ENCODE results near the gene HAGHL.

HAGHL gene, protein sequence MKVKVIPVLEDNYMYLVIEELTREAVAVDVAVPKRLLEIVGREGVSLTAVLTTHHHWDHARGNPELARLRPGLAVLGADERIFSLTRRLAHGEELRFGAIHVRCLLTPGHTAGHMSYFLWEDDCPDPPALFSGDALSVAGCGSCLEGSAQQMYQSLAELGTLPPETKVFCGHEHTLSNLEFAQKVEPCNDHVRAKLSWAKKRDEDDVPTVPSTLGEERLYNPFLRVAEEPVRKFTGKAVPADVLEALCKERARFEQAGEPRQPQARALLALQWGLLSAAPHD
- 4.0 to 42.5 (median 18.2) reads per million in 18 experiments for total RNA-seq

DNA sequence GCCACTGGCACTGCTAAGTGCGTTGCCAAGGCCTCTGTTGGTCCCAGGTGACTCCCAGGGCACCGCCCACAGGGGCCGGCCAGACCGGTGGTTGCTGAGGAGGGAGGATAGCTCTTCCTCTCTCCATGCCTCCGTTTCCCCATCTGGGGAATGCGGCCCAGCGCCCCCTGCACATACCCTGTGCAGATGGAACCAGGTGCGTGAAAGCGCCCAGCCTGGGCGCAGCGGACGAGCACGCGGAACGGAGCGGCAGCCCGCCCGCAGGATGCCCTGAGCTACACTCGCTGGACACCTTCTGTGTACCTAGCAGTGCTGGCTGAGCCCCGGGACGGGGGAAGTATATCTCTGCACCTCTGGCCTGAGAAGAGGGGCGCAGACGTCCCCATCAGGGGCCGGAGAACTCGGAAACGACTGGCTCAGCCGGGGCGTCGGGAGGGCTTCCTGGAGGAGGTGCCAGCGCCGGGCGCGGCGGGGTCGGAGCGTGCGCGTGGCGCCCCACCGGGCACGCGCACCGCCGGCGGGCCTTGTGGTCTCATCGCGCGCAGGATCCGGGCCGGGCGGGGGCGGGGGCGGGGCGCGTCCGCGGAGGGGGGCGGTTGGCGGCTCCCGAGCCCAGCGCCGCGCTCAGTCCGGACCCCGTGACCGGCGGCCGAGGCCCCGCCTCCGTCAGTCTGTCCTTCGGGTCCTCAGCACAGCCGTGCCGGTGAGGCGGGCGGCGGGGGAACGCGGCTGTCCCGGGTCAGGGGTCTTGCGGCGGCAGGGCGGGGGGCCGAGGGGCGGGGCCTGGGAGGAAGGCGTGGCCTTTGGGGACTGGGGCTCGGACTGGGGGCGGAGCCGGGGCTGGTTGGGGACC, at the start of gene HAGHL, which contains the start of gene CCDC78:
HAGHL (plus strand) TSS at position 669 of the 853 bp plus-strand sequence. CDS start 404 bp downstream, outside the sequence.
CCDC78 (minus strand) TSS at position 6 of the 853 bp plus-strand sequence. CDS start 76 bp downstream, outside the sequence.
- peak; percentile 45 to 73 for DNase-seq

DNA sequence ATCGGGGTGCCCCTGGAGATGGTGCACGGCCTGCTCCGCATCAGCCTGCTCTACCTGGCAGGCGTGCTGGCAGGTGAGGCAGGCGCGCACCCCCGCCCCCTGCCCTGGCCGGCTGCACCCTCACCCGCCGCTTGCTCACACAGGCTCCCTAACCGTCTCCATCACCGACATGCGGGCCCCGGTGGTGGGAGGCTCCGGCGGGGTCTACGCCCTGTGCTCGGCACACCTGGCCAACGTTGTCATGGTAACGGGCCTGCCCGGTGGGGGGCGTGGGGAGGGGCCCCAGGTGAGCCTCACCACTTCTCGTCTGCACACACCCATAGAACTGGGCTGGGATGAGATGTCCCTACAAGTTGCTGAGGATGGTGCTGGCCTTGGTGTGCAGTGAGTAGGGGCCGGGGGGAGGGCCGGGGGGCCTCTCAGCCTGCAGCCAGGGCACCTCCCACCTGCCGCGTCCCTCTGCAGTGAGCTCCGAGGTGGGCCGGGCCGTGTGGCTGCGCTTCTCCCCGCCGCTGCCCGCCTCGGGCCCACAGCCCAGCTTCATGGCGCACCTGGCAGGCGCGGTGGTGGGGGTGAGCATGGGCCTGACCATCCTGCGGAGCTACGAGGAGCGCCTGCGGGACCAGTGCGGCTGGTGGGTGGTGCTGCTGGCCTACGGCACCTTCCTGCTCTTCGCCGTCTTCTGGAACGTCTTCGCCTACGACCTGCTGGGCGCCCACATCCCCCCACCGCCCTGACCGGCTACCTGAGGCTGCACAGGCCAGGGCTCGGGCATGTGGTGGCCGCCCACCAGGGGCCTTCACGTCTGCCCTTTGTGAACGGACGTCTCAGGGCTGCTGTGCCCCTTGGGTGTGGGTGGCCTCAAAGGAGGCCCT, 49.4 kb upstream of the HAGHL start:
- no peak for DNase-seq

DNA sequence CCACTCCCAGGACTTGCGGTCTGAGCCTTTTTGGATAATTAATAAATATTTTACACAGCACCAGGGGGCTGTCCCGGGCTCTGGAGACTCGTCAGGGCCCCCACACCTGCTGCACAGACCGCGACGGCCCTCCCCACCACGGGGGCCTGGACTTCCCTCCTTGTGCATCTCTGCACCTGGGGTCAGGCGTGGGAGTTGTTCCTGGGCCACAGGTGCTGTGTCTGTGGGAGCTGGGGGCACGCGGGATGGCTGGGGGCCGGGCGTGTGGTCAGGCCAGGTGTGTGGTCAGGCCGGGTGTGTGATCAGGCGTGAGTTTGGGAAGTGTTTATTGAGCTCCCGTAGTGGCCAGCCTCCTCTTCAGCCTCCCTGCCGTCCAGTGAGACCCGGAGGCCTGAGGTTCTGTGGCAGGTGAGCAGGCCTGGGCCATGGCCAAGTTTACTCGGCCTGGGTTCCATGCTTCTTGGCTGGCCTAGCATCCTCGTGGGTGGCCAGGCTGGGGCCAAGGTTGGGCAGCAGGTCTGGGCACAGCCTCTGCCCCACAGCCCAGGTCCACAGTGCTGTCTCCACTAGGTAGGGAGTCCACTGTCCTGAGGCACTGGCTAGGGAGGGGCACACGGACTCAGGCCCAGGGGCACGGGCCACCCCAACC, 48.6 kb upstream of the HAGHL start:
- DNase-seq = no peak

DNA sequence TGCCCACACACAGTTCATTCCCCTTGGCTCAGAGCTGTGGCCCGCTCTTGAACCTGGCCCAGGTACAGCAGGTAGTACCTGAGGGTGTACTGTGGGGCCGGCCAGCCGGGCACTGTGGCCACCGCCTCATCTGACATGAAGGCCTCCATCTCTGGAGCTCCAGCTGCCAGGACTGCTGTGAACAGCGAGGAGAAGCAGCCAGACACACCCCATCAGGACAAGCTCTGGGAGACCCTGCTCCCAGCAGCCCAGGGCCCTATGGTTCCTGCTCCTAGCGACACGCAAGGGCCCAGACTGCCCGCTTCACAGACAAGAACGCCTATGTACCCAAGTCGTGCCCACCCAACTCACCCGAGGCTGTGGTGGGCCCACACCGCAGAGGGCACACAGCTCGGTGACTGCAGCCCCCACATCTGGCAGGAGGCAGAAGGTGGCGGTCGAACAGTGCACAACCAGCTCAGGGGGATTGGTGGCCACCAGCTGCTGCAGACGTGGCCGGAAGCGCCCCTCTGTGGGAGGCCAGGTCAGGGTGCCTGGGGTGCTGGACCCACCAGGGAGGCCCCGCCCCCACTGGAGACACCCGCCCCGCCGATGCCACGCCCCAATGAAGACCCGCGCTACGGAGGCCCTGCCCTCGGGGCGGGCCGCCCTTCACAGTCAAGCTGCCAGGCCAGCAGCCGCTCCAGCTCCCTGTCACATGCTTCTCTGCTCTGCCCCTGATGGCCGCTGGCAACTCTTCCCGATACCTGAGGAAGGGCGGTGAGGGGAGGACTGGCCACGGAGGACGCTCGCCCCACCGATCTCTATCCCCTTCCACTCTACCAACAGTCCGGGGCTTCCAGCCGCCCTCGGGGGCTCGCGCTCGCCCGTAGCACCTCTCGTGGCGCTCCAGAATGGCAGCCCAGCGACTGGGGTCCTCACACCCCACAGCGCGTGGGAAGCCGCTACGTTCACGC, 47.8 kb upstream of the HAGHL start:
- peak; percentile 43 to 63 for DNase-seq

DNA sequence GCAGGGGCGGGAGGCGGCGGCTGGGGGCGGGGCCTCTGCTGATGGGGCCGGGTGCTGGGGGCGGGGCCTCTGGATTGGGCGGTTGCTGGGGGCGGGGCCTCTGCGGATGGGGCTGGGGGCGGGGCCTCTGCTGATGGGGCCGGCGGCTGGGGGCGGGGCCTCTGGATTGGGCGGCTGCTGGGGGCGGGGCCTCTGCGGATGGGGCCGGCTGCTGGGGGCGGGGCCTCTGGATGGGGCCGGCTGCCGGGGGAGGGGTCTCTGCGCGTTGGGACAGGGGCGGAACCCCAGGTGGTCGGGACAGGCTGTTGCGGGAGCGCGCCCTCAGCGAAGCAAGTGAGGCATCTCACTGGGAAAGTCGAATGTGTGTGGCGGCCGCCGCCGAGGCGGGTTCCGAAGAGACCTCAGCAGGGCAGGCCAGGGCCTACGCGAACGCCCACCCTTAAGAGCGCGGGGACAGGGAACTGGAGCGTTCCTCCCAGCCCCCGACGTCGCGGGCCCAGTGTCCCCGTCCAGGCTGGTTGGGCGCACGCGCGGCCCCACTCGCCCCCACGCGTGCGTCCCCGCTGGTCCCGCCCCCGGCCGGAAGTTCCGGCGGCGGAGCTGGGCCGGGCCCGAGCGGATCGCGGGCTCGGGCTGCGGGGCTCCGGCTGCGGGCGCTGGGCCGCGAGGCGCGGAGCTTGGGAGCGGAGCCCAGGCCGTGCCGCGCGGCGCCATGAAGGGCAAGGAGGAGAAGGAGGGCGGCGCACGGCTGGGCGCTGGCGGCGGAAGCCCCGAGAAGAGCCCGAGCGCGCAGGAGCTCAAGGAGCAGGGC, 46.9 kb upstream of the HAGHL start, which contains the start of gene STUB1:
STUB1 (plus strand) TSS at position 597 of the 811 bp plus-strand sequence; CDS start at position 713, 116 bp downstream.
- peak; percentile 84 to 95 for DNase-seq

DNA sequence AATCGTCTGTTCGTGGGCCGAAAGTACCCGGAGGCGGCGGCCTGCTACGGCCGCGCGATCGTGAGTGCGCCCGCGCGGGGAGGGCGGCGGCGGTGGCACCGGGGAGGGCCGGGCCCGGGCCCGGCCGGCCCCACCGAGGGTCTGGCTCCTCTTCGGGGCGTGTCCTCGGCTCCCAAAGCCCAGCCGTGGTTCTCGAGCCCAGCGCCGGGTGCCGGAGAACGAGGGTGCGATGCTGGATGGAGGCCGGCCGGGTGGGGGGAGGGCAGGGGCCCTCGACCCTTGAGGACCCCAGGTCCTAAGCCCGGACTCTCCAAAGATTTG, 46.3 kb upstream of the HAGHL start:
- no peak for DNase-seq

DNA sequence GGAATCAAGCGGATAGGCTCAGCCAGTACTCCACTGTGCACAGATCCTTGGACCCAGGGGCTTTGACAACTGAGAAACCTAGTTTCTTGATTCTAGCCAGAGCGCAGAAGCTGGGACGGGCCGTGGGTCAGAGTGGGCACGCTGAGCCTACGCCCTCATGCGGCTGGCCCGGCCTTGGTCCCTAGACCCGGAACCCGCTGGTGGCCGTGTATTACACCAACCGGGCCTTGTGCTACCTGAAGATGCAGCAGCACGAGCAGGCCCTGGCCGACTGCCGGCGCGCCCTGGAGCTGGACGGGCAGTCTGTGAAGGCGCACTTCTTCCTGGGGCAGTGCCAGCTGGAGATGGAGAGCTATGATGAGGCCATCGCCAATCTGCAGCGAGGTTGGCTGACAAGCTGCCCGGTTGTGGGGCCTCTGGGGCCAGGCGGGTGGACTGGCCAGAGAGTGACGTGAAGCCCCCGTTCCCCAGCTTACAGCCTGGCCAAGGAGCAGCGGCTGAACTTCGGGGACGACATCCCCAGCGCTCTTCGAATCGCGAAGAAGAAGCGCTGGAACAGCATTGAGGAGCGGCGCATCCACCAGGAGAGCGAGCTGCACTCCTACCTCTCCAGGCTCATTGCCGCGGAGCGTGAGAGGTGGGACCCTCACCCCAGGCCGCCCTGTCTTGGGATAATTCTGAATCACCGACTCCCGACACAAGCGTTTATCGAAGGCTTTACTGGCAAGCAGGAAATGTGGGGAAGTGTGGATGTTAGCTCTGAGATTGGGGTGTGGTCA, 45.8 kb upstream of the HAGHL start:
- peak; percentile 4 to 56 for DNase-seq

DNA sequence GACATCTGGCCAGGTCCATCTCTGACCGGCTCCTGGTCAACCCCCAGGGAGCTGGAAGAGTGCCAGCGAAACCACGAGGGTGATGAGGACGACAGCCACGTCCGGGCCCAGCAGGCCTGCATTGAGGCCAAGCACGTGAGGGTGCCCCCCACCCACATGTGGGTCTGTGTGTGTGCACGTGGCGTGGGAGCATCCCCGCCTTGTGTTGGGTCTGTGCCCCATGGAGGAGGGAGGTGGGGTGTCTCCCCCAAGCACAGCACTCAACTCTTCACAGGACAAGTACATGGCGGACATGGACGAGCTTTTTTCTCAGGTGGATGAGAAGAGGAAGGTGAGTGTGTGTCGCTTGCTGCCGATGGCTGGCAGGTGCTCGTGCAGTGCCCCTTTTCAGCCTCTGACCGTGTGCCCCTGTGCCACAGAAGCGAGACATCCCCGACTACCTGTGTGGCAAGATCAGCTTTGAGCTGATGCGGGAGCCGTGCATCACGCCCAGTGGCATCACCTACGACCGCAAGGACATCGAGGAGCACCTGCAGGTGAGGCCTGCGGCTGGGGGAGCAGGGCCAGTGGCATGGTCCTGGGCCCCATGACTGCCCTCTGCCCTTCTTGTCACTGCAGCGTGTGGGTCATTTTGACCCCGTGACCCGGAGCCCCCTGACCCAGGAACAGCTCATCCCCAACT, 45.0 kb upstream of the HAGHL start:
- DNase-seq = no peak

DNA sequence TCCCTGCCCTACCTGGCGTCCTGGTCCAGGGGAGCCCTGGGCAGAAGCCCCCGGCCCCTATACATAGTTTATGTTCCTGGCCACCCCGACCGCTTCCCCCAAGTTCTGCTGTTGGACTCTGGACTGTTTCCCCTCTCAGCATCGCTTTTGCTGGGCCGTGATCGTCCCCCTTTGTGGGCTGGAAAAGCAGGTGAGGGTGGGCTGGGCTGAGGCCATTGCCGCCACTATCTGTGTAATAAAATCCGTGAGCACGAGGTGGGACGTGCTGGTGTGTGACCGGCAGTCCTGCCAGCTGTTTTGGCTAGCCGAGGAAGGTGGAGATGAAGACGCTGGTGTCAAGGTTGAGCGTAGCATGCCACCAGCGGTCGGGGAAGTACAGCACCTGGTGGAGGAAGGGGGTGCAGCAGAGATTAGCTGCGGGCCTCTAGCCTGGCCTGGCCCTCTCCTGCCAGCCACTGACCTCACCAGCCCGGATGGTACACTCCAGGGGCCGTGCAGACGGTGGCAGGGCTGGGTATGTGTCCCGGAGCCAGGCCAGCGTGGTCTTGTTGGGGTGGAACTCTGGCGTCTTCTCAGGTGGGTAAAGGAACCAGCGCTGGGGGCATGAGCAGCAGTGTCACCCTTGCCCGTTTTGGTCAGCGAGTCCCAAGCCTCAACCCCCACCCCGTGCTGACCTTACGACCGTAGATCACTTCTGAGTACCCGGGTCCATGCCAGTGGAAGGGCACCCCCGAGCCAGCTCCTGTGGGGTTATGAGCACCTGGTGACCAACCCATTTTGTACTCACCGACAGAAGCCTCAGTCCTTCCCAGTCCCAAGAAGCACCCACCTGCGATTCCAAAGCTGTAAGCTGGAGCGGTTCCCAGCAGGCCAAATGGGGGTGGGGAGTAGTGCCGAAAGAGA, 44.2 kb upstream of the HAGHL start:
- DNase-seq = no peak

DNA sequence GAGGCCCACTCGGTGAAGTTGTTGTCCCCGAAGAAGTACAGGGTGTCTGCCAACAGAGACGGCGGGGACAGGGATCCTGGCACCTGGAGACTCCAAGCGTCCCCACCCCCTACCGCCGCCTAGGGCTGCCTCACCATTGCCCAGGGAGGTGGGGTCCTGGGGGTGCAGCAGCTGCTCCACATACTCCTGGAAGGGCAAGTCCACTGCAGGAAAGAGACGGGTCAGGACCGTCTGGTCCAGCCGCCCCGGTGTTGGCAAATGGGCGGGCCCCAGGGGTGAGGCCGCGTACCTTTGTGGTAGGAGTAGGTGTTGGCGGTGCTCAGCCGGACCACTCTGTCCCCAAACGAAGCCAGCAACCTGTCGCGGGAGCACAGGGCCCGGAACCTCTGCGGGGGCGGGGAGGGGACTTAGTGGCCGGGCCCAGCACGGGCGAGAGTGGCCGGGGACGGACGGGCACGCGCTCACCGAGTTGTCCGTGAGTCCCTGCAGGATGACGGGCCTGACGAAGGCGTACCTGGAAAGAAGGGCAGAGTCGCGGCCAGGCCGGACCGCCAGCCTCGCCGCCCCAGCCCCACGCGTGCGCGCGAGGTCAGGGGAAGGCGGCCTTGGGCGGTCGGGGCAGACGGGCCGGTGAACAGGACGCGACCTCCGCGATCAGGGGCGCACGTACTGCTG, 43.4 kb upstream of the HAGHL start:
- no peak for DNase-seq

DNA sequence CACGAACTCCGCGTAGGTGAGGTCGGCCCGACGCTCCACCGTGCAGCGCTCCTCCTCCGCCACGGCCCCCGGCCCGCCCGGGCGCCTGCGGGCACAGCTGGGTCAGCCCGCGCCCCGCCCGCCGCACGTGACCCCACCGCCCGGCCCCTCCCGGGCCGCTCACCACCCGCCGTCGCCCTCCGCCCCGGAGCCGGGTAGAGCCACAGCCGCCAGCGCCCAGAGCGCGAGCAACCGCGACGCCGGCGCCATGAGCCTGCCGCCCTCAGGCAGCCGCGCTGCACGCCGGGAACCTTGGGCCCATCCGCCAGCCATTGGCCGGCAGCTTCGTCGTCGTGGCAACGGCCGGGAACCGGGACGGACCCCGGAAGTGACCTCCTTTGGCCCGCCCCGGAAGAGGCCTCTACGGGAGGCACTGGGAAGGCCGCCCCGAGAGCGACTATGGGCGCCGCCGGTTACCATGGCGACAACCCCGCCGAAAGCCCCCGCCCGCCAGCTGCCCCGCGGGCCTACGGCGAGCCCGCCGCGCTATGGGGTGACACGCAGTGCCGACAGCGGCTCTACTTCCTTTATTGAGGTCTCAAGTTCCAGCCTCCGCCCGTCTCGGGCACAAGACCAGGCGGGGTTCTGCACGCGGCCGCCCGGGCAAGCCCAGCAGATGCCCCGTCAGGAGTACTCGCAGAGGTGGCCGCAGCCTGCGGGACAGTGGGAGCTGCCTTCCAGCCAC, 42.7 kb upstream of the HAGHL start, which contains the start of gene JMJD8:
JMJD8 (minus strand) TSS at position 264 of the 724 bp plus-strand sequence; CDS start at position 249, 15 bp downstream.
- DNase-seq = peak; percentile 96 to 97

DNA sequence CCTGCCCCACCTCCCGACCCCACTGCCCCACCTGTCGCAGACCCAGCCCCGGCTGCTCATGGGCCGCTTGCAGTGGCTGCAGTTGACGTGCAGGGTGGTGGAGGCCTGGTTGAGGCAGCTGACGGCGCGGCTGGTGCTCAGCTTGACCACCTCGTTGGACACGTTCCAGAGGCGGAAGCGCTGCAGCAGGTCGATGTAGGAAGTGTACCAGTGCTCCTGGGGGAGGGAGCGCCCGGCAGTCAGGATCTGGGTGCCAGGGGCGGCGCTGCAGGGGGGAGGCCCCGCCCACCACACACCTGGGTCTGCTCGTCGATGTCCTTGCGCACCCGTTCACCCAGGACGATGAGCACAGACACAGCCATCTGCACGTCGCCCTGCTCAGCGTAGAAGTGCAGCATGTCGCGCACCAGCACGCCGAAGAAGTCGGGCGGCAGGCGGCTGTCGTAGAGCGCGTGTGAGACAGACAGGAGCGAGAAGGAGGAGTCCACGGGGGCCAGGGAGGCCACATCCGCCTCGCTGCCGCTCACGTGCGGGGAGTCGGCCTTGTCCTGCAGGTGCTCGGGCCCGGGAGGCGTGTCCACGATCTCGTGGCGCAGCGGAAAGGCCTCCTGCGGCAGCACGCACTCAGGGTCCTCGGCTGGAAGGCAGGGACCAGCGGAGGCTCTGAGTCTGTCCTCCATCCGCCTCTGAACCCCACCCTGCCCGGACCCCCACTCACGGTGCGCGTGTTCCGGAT, 41.8 kb upstream of the HAGHL start:
- DNase-seq = no peak

DNA sequence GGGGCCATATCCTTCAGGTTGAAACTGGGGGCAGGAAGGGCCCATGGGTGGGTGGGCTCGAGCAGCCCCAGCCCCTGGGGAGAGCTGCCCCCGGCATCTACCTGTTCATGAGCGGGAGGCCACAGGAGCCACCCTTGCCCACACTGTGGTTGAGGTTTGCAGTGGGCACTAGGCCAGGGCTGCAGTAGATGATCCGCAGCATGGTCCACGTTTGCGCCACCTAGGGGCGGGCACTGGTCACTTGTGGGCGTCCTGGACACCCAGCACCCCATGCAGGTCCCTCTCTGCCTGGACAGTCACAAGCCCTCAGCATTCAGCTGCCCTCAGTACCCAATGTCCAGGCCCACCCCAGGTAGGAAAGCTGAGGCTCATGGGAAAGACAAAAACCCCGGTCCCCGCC, 40.9 kb upstream of the HAGHL start:
- DNase-seq = peak; percentile 19 to 38

DNA sequence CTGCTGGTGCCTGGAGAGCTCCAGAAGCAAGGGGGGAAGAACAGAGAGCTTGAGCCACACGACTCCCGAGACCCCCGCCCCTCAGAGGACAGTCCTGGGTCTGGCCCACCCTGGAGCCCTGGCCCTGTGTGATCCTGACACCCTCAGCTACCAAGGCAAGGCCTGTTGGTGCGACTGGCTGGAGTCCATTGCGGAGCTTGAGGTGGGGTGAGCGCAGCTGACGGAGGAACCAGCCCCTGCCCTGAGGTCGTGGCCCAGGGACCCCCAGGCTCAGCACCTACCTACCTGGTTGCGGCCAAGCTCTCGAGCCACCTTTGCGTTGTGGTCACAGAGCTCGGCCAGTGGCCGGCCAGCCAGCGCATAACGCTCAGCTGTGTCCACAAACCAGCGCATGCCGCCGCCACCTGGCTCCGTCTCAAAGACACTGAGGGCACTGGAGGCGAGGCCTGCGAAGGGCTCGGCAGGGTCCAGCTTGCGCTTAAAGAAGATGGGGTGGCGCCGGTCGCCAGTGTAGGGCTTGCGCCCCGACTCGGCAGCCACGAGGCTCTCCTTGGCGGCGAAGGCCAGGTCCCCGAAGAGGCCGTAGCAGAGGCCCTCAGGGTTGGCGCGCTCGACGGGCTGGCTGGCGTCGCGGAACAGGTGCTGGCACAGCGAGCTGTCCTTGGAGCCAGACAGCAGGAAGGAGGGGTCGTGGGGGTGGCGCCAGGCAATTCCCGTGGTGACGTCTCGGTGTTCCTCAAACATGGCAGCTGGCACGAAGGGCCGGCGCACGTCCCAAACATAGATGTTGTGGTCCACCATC, 40.2 kb upstream of the HAGHL start:
- no peak for DNase-seq

All from inflammatory macrophage (primary cell).